Fibroblast of skin of left biceps (primary cell): ENCODE data around the gene PTPRU.

Experiments used
- DNase-seq, 2 experiments: peaks; one replicate each; pipeline ENCODE4 v3.0.0-alpha.2; 2013; ENCODE audit warnings: low read depth in 2 of 2

PTPRU gene

GRCh38 chr1:29332204-29332603 is 95.9 kb downstream of the PTPRU start:
- DNase-seq: no peak

GRCh38 chr1:29333008-29333407 is 96.7 kb downstream of the PTPRU start:
- no peak for DNase-seq

- DNase-seq: no peak
These were observed 99.3 kb downstream of the PTPRU start for GRCh38 chr1:29335573-29335972.

DNA sequence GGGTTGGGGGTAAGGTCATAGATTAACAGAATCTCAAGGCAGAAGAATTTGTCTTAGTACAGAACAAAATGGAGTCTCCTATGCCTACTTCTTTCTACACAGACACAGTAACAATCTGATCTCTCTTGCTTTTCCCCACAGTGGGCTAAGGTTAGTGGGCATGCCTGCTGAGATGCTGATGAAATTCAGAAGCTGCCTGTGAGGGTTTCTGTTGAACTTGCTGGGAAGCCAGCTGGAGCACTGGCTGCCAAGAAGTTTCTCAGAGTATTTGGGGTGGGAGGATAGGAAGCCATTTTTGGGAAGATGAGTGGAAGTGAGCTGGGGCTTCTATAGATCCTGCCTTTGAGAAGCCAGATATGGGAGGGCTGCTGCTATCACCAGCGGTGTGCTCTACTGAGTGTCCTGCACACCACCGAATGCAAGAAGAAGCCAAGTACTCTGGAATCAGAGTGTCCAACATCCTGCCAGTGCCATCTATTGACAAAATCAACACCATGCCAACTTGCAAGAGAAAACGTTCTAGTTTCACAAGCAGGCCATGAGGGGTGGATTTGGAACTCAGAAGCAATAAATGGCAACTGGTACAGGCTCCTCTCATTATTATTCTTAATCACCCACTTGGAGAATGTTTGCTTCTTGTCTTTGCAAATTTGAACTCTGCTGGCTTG is 102.7 kb downstream of the PTPRU start:
- DNase-seq: no peak

DNA sequence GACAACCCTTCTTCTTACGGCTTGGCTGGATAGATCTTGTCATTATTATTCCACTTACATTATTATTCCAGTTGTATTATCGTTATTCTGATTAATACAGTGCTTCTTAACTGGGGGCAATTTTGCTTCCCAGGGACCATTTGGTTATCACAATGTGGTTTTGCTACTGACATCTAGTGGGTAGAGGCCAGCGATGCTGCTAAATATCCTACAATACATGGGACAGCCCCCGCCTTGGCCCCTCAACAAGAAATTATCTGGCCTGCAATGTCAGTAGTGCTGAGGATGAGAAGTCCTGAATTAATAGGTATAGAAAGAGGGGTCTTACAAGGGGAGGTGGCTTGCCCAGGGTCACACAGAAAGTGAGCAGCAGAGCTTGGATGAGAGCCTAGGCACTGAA is 105.6 kb downstream of the PTPRU start:
- DNase-seq: no peak

DNA sequence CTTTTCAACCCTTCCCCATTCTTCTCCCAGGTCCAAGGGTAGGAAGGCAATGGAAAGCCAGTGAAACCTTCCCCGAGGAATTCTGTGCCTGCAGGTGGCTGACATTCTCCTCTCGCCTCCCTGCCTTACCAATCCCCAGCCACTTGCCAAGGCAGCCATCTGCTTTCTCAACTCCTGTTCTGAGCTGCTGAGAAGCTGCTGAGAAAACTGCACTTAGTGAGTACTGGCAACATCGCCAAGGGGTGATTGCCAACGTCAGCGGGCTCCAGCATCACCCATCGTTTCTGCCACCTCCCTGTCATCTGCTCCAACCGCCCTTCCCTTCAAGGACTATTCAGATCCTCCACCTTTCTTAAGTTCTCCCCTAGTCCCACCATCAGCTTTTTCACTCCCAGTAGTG is 106.0 kb downstream of the PTPRU start:
- DNase-seq: no peak

GRCh38 chr1:29342983-29343382 is 106.7 kb downstream of the PTPRU start:
- DNase-seq: no peak

DNA sequence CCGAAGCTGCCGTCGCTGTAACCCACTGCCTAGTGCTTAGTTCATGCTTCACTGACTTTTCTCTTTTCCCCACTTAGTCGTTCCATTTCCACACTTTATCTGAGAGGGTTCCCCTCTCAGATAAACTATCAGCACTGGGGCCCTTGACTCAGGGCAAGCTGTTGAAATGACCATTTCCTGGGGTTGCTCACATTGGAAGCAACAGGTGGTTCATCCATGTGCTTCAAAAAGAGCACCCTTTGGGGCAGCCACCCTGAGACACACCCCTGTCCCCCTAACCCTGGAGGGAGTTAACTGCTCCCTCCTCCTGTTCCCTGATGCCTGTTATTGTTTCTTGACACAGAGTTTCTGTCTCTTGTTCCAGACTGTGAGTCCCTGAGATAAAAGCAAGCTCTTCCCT is 107.2 kb downstream of the PTPRU start:
- DNase-seq: no peak

DNA sequence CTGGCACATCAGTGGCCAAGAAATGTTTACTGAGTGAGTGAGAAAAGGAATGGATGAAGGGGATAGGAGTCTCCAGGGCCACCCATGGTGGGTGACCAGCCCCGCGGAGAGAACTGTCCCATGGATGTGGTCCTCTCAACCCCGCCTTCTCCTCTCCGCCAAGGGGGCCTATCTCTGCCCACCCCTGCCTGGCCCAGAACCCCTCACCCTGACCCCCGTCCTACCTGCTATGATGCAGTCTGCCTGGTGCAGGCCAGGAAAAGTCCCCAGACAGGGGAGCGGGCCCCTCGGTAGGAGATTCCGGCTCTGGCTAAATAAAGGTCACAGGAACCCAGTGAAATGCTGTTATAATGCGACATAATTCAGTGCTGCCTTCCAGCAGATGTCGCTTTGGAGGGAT is 107.6 kb downstream of the PTPRU start:
- no peak for DNase-seq

- DNase-seq: no peak
These were observed 108.0 kb downstream of the PTPRU start for GRCh38 chr1:29344336-29344735.

DNA sequence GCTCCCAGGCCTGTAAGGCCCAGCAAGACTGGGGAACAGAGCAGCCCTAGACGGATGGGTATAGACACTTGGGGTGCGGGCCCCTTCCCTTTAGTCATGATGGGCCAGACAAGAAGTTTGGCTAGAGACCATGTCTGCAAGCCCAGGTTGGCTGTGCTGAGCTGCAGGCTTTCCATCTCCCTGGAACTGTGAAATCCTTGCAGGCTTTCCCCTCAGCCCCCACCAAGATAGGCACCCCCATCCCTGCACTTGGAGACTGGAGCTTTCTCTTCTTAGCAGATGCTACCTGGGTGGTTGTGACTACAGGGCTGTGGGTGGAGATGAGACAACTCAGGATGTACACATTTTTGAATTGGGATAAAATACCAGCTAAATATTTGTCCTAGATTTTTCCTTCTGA is 110.3 kb downstream of the PTPRU start:
- DNase-seq: no peak

GRCh38 chr1:29349871-29350491 is 113.7 kb downstream of the PTPRU start:
- no peak for DNase-seq

GRCh38 chr1:29352719-29353420 is 116.5 kb downstream of the PTPRU start:
- DNase-seq: no peak

- DNase-seq: no peak
These were observed 118.3 kb downstream of the PTPRU start for GRCh38 chr1:29354511-29355098.

DNA sequence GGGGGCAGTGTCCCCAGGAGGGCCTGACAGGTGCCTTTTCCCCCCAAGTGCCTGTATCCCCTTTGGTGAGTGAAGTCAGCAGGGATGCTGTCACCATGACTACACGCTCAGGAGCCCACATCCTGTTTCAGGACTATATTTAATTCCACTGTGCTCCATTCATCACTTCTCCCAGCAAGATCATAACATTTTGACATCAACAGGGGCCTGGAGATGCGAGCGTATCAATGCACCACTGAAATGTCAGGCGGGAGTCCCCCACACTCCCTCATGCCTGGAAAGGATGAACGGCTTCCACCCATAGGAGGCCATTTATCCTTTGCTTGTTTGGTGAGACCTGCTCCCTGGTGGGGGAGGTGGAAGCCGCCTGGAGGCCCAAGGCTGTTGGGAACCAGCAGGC is 119.1 kb downstream of the PTPRU start:
- DNase-seq: no peak

- no peak for DNase-seq
These were observed 120.3 kb downstream of the PTPRU start for GRCh38 chr1:29356663-29357062.

DNA sequence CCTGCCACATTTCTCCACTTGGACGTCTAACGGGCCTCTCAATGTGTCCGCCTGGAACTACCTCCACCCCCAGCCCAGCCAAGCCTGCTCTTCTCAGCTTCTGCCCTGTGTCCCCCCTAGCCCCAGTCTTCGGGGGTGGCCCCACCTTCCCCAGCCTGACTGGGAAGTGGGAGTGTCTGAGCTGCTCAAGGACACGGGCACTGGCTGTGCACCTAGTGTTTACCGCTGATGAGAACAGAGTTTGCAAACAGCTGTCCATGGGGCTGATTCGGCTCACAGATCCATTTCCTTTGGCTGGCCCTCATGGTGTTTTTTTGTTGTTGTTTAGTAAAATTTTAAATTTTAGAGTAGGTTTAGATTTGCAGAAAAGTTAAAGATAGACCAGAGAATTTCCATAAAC is 121.1 kb downstream of the PTPRU start:
- no peak for DNase-seq

DNA sequence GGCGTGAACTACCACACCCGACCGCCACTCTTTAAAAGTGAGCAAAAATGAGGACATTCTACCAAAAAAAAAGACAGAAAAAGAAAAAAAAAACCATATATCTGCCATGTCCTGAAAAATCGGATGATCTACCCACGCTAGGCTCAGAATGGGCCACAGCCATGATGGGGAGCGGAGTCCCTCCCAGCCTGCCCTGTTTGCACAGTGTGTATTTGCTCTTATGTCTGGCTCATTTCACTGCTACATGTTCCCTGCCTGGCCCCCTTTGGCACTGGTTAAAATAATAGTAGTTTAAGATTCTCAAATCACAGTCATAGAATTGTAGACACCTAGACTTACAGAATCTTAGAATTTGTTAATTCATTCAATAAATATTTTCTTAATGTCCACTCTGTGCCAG is 121.9 kb downstream of the PTPRU start:
- no peak for DNase-seq

- no peak for DNase-seq
These were observed 124.4 kb downstream of the PTPRU start for GRCh38 chr1:29360768-29361167.

GRCh38 chr1:29361686-29362085 is 125.4 kb downstream of the PTPRU start:
- no peak for DNase-seq

GRCh38 chr1:29362116-29362515 is 125.8 kb downstream of the PTPRU start:
- DNase-seq: no peak

DNA sequence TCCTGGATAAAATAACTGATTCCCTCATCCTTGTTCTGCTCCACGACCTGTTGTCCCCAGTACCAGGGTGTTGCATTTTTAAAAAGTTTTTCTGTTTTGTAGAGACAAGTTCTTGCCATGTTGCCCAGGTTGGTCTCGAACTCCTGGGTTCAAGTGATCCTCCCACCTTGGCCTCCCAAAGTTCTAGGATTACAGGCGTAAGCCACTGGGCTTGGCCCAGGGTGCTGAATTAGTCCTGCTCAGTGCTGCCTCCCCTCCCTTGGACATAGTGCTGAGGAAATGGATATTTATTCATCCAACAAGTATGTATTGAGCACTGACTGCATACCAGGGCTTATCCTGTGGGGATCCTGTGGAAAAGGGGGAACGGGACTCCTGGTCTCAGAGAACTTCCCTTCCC is 126.4 kb downstream of the PTPRU start:
- no peak for DNase-seq

DNA sequence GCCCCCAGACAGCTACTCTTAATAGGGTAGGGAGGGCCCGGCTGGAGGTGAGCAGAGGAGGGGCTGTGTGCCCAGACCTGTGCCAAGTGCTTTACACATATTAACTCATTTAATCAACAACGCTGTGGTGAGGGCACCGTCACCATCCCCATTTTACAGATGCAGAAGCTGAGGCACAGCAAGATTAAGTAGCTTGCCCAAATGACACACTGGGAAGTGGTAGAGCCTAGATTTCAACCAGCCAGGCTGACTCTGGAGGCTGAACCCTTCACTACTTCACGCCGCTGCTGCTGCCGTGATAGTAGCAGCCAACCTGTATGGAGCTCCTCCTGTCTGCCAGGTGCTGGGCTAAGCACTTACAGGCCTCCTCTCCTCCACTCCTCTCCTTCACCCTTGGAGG is 127.2 kb downstream of the PTPRU start:
- DNase-seq: no peak
